NB4 (cell line): ENCODE results near the gene RERGL.
"Not testable (repeated sequence)": the region's sequence is repeated elsewhere in the genome, so short reads cannot be mapped to it uniquely, and the experiment has no call there.

Experiments used
- DNase-seq: peaks from one replicate; pipeline ENCODE4 v3.0.0; 2010; ENCODE audit warnings: low read depth
- H3K4me3 ChIP-seq: one replicate; pipeline ENCODE4 v1.5.1; 2011; ENCODE audit warnings: mild to moderate bottlenecking, low read depth, low read length, moderate library complexity
- CTCF ChIP-seq: IDR thresholded peaks from one replicate; pipeline ENCODE4 v1.5.1; 2012; ENCODE audit warnings: low read depth, low read length
- MAX ChIP-seq: IDR thresholded peaks from 2 replicates; pipeline ENCODE4 v1.6.1; 2011; ENCODE audit warnings: low read depth, low read length
- MYC ChIP-seq: IDR thresholded peaks from 2 replicates; pipeline ENCODE4 v1.6.1; 2011; ENCODE audit warnings: low read depth, low read length
- POLR2A ChIP-seq: IDR thresholded peaks from 2 replicates; pipeline ENCODE4 v1.6.1; 2011; ENCODE audit warnings: mild to moderate bottlenecking; ENCODE audit not compliant: insufficient read length; ENCODE audit errors: extremely low read depth

RERGL gene

GRCh38 chr12:18057051-18057450 lies 32.9 kb downstream of the RERGL start:
- TF ChIP-seq CTCF = no peak
- TF ChIP-seq MAX = no peak
- no peak for TF ChIP-seq MYC
- no peak for TF ChIP-seq POLR2A
- DNase-seq = no peak
- no peak overlapping the region for H3K4me3 ChIP-seq

- no peak overlapping the region for H3K4me3 ChIP-seq
- no peak for DNase-seq
- TF ChIP-seq MAX (no peak), POLR2A (no peak), MYC (no peak), CTCF (no peak)
Observed at GRCh38 chr12:18054925-18055619, 34.9 kb downstream of the RERGL start.

GRCh38 chr12:18045446-18045992 lies 44.5 kb downstream of the RERGL start:
- TF ChIP-seq POLR2A = no peak
- no peak for TF ChIP-seq CTCF
- no peak for TF ChIP-seq MAX
- TF ChIP-seq MYC = no peak
- H3K4me3 ChIP-seq = no peak overlapping the region
- DNase-seq = no peak

- DNase-seq, H3K4me3 ChIP-seq: not testable (repeated sequence)
Observed at GRCh38 chr12:18040060-18040742, 49.8 kb downstream of the RERGL start.
